GM13977 (cell line): Measurements from ENCODE around the gene MYOF.

Experiments used
- DNase-seq: peaks from one replicate; pipeline ENCODE4 v3.0.0; 2012; ENCODE audit warnings: low spot score
- in situ Hi-C: fragments of 300-500 bp; cut with MboI; formaldehyde crosslinking; loops from one replicate; pipeline ENCODE4 v1.12.0; 2022; ENCODE audit warnings: low sequenced_read_pairs, low pct_unique_long_range_greater_than_20kb, mixed read lengths, inconsistent platforms; ENCODE audit not compliant: unreplicated experiment
- TF ChIP-seq, protein P1 (sequence below): IDR thresholded peaks from 2 replicates; pipeline ENCODE4 v1.5.1; 2012; ENCODE audit warnings: mild to moderate bottlenecking, control low read depth; ENCODE audit not compliant: insufficient read depth; ENCODE audit errors: extremely low read depth, missing control alignments

Gene MYOF

GRCh38 chr10:93309062-93309461, 173.1 kb downstream of the MYOF start:
- in situ Hi-C loops, result no loop called here
- TF ChIP-seq, protein P1, sequence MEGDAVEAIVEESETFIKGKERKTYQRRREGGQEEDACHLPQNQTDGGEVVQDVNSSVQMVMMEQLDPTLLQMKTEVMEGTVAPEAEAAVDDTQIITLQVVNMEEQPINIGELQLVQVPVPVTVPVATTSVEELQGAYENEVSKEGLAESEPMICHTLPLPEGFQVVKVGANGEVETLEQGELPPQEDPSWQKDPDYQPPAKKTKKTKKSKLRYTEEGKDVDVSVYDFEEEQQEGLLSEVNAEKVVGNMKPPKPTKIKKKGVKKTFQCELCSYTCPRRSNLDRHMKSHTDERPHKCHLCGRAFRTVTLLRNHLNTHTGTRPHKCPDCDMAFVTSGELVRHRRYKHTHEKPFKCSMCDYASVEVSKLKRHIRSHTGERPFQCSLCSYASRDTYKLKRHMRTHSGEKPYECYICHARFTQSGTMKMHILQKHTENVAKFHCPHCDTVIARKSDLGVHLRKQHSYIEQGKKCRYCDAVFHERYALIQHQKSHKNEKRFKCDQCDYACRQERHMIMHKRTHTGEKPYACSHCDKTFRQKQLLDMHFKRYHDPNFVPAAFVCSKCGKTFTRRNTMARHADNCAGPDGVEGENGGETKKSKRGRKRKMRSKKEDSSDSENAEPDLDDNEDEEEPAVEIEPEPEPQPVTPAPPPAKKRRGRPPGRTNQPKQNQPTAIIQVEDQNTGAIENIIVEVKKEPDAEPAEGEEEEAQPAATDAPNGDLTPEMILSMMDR, result no peak
- no peak for DNase-seq

DNA sequence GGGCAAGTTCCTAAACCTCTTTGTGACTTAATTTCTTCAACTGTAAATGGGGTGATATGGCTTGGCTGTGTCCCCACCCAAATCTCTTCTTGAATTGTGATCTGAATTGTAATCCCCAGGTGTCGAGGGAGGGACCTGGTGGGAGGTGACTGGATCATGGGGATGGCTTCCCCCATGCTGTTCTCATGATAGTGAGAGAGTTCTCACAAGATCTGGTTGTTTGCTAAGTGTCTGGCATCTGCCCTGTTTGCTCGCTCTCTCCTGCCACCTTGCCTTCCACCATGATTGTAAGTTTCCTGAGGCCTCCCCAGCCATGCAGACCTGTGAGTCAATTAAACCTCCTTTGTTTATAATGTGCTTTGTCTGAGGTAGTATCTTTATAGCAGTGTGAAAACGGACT, 177.0 kb downstream of the MYOF start:
- no peak for DNase-seq
- in situ Hi-C loops, result no loop called here
- TF ChIP-seq, protein P1, result no peak

GRCh38 chr10:93300981-93301380, 181.2 kb downstream of the MYOF start:
- in situ Hi-C loops, result no loop called here
- TF ChIP-seq, protein P1, result no peak

DNA sequence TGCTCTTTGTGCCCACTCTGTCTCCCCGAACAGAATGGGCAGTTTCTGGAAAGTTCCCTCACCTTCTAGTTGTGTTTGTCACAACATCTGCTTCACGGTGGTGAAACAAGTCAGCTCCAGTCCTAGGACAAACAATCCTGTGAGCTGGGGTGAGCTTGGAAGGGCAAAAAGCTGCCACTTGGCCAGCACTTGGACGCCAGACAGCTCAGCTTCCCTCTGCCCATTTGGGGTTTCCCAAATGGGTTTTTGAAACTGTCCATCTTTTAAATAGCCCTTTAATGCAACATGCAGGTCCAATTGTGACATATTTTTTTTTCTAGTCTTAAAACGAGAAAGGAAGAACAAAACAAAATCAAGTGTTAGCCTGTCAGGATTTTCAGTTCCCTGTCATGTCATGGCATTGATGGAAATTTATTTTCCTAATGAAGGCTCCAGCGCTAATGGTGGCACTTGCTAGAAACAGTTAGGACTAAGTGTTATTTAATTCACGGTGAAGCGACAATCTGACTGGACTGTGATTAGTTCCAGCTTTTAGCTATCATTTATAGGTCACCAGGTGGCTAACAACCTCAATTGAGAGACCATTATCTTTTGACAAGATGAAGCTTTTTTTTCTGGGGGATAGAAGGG, 181.7 kb downstream of the MYOF start:
- TF ChIP-seq, protein P1, result no peak
- DNase-seq, result no peak
- in situ Hi-C loops, result no loop called here

More at GRCh38 chr10:93300981-93301380, 181.2 kb downstream of the MYOF start:
- DNase-seq, result no peak

- in situ Hi-C loops, result loop anchor here (25.0 kb wide), 1 partner anchor 212 kb away; no protein-coding TSS in a partner anchor
- TF ChIP-seq, protein P1, result no peak
- DNase-seq, result no peak
Observed at GRCh38 chr10:93299606-93300287, 182.4 kb downstream of the MYOF start.

DNA sequence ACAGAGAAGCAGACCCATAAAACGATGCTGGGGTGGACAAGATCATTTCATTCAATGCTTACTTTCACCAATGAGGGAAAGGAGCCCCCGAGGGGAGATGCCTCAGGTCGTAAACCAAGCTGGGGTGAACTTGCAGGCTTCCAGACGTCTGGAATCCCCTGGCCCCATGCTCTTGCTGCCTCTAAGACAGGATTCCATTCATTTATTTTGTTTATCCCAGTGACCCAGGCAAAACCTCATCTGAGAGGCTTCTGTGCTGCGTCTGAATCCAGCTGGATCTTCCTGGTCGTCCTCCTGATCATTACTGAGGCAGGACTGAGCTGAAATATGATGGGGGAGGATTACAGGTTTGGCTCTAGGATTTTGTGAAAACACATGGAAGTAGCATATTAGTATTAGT, 182.9 kb downstream of the MYOF start:
- TF ChIP-seq, protein P1, result no peak
- in situ Hi-C loops, result loop anchor here (25.0 kb wide), 1 partner anchor 212 kb away; no protein-coding TSS in a partner anchor
- DNase-seq, result no peak
